Vagina (tissue), 2 donors: ENCODE measurements around the gene PDCD4.

Experiments used
- CTCF ChIP-seq, 3 experiments: fragments of 450-650 bp in 2 of 3; fragments of 200-600 bp in 1 of 3; sonication (generic) in 1 of 3; IDR thresholded peaks; one replicate each; pipeline ENCODE4 v1.5.1; 2017 to 2019; ENCODE audit warnings: antibody characterized with exemption in 3 of 3, mild to moderate bottlenecking in 2 of 3, moderate library complexity in 2 of 3
- POLR2A ChIP-seq, 2 donors: fragments of 450-650 bp; IDR thresholded peaks; one replicate each; pipeline ENCODE4 v1.6.1; 2017; ENCODE audit warnings: antibody characterized with exemption in 2 of 2, mild to moderate bottlenecking in 2 of 2, moderate library complexity in 2 of 2
- POLR2AphosphoS5 ChIP-seq, 2 donors: sonication (generic); formaldehyde crosslinking; IDR thresholded peaks; one replicate each; pipeline ENCODE4 v1.9.0; 2017; ENCODE audit warnings: antibody characterized with exemption in 2 of 2, mild to moderate bottlenecking in 2 of 2, low read depth in 1 of 2; ENCODE audit not compliant: insufficient read depth in 1 of 2

DNA sequence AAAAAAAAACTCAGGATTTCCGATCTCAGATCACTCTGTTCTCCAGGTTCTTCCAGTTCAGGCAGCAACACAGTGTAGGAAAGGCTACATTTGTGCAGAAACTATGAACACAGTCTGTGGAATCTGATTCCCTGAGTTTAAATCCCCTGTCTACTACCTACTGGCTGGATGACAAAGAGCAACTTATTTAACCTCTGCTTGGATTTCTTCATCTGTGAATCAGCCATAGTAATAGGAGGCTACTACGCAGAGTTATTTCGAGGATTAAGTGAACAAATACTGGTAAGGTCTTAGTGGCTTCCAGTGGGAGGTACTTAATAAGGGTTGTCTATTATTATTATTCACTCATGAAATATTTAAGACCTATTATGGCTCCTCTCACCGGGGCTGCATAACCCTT, 44.3 kb upstream of the PDCD4 start:
- TF ChIP-seq CTCF (IDR thresholded peaks at IDR 0.05) = no peak
- TF ChIP-seq POLR2A (IDR thresholded peaks at IDR 0.05) = no peak
- peak; percentile 2 to 36 for TF ChIP-seq POLR2AphosphoS5 (IDR thresholded peaks at IDR 0.05; ENCODE audit: insufficient read depth in 1 of 2, low read depth in 1 of 2)
